Muscle of arm (tissue), 12 donors: Measurements from ENCODE around the gene GMPPA. TPM values are rescaled to one million over a fixed set of nuclear protein-coding genes. Genes with fewer than 3 reads are reported as not detected.

Experiments used
- DNase-seq: peaks from one replicate; pipeline ENCODE4 v3.0.0-alpha.2; 2013
- polyA plus RNA-seq, 12 donors: library from polyadenylated mRNA; unstranded; fragments of 120-200 nt; gene quantifications; one replicate each; pipeline ENCODE4 v1.2.1, GENCODE V29; 2013; ENCODE audit not compliant: insufficient read length in 12 of 12

GMPPA gene
- polyA plus RNA-seq, 12 donors = 18.5 to 82.8 (median 25.4) TPM; not detected in 1

DNA sequence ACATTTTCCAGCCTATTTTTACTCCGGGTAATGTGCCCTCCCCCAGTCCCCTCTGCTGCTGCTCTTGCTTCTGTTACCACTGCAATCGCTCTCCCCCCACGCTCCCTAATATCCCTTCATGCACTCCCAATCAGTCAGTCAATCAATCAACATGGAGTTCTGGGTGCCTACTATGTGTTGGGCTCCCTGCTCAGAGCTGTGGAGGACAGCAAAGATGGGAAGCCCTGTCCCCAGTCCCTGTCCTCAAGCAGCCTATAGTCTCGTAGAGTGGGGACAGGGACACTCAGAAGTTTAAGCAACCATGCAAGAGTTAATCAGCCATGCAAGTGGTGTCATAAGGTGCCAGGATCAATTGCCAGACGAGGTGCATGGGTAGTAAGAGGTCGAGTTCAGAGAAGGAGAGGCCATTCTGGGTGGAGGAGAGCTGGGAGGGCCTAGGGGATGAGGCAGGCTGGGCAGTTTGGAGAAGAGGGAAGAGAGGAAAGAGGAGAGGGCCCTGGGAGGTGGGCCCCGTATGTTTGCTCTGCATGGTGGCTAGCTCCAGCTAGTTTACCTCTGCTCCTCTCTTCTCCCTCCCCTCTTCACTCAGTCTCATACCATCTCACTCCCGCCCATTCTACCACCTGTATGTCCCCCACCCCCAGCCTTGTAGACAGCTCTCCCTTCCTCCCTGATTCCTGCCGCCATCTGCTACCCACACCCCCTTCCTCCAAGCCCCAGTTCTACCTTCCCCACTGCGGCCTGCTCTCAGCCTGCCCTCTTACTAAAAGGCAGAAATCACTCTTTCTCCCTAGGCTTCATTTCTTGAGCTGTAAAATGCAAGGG is 19.5 kb downstream of the GMPPA start:
- no peak for DNase-seq

DNA sequence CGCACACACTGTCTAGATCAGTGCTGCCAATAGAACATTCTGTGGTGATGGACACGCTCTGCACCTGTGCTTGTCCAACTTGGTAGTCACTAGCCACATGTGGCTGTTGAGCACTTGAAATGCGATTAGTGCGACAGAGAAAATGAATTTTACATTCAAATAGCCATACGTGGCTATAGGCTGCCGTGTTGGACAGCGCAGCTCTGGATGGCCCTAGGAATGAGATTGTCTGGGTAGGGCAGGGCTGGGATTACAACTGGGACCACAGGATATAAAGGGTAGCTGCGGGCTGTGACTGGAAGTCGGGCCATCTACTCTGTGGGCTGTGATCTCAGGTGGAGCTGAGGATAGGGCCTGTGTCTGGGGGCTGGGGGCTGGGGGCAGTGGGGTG is 20.8 kb downstream of the GMPPA start:
- no peak for DNase-seq

DNA sequence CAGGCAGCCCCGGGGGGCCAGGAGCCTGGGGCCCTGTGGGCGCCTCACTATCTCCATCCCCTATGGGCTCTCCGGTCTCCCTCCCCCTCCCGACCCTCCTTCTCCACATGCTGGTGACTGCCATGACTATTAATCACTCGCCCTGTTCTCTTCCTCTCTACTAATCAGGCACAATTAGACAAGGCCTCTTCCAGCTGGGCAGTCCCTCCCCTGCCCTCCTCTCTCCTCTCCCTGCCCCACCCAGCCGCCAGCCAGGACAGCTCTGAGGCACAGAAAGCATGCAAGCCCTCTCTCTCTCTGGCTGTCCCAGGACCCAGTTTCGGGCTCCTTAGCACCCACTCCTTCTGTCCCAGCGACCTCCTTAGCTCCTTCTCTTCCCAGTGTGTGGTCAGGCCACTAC is 21.4 kb downstream of the GMPPA start:
- no peak for DNase-seq

DNA sequence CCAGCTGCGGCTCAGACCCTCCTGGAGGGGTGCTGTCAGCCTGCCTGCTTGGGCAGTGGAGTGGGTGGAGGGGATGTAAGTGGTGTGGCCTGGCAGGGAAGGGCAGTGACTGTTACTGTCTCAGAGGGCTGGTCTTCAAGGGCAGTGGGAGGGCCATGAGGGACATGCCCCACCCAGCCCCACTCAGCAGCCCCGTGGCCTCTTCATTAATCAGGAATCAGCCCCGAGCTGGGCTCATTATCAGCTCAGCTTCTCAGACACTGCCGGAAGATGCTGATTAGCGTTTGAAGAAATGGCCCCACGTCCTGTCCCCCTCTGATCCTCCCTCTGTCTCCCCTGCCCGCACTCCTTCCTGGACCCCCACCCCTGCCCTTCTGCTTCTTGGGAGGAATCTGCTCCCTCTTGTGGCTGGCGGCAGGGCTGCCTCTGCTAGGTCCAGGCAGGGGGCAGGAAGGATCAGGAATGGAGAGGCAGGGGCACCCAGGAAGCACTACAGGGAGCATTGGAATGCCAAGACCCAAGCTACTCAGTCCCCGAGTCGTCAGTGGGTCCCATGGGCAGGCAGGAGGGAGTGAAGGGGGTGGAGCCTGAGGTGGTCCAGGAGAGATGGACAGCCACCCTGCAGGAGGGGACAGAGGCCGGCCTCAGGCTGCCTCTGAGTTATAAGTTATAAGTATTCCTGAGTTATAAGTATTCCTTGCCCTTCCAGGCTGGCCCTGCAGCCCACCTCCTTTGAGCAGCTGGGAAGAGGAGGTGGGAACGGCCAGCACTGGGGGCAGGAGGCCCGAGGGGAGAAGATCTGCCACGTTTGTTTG is 22.6 kb downstream of the GMPPA start:
- DNase-seq = no peak

DNA sequence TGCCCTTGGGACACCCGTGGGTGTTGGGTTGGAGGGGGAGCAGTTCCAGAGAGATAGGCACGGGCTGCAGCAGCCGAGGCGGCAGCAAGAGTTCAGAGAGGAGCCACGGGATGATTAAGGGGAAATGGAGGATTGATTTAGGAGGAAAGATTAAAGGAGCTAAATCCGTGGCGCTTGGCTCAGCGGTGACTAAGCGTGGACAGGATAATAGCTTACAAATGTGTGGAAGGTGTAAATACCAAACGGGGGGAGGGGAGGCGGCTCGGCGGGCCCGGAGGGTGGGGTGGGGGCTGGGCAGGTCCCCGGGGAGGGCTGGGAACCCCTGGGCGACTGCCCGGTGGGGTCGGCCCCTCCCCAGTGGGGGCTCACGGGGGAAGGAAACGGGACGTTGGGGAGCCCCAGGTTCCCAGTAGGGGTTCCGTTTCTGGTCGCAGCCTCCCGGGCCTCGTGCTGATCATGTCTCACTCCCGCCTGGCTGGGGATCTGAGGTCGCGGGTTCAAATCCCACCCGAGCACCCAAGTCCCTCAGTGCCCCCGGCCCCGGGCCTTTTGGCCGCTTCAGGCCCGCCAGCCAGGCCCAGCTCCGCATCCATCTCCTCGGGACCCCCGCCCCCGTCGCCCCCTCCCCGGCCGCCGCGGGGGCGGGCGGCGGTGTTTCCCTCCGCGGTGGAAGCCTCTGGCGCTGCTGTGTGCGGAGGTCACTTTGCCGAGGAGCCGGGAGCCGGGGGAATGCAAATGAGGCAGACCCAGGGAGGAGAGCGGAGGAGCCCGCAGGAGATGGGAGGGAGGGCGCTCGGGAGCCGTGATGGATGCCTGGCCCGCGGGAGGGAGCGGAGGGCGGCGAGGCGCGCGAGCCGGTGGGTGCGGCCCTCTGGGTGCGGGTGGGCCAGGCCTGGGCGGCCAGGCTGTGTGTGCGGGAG is 23.7 kb downstream of the GMPPA start:
- DNase-seq = no peak

GRCh38 chr2:219523031-219523671 is 24.5 kb downstream of the GMPPA start:
- DNase-seq = no peak

GRCh38 chr2:219524817-219525216 is 26.1 kb downstream of the GMPPA start:
- no peak for DNase-seq

- no peak for DNase-seq
These were observed 27.0 kb downstream of the GMPPA start for GRCh38 chr2:219525533-219526232.

DNA sequence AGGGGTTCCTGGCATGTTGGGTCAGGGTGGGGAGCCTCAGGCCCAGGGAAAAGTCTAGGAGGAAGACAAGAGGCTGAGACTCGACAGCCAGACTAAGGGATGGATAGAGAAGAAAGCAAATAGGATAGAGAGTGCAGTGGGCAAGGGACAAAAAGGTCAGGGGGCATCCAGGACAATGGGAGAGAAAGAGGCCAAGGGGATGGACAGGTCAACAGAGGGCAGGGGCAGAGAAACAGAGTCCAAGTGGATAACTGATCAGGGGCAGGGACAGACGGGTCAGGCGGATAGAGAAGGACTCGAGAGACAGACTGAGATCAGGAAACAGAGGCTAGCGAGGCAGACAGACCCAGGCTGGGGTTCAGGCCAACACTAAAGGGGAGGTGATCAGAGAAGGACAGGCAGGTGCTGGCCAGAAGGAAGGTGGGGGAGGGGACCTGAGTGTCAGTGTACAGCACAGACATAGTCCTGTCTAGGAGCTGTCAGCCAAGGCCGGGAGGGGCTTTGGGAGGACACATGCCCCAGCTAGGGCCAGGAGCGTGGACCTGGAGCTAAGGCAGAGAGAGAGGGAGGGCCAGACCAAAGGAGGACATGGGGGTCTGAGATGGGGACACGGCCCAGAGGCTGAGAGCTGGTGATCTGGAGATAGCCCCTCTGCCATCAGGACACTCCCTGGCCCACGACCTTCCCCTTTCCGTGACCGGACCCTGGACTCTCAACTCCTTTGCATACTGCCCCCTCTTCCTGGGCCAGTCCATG is 27.8 kb downstream of the GMPPA start:
- no peak for DNase-seq

DNA sequence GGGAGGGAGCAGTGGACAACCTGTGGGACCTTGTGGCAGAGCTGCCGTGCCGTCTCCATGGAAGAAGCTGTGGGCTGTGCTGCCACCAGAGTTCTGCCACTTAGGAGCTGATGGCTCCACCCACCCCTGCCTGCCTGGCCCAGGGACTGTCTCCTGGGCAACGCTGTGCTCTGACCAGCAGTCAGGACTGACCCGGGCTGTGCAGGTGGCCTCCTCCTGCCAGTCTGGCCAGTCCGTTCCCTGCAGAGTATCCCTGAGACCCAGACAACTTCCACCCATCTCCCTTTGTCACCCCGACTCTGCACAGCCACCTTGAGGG is 28.3 kb downstream of the GMPPA start:
- DNase-seq = no peak

DNA sequence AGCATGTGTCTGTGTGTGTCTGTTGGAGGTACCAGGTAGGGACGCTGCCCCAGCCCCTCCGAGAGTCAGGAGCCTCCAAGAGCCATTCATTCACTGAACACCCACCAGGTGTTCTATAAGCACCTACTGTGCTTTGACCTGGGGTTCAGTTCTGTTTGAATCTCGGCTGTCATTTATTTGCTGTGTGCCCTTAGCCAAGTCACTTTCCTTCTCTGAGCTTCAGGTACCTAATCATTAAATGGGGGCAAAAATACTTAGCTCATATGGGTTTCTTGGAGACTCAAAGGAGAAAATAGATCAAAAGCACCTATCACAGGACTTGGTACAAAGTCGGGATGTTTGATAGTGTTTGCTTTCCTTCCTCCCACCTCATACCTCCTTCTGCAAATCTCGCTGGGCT is 28.8 kb downstream of the GMPPA start:
- no peak for DNase-seq

- peak; percentile 89 for DNase-seq
These were observed 31.6 kb downstream of the GMPPA start for GRCh38 chr2:219530048-219530963.

DNA sequence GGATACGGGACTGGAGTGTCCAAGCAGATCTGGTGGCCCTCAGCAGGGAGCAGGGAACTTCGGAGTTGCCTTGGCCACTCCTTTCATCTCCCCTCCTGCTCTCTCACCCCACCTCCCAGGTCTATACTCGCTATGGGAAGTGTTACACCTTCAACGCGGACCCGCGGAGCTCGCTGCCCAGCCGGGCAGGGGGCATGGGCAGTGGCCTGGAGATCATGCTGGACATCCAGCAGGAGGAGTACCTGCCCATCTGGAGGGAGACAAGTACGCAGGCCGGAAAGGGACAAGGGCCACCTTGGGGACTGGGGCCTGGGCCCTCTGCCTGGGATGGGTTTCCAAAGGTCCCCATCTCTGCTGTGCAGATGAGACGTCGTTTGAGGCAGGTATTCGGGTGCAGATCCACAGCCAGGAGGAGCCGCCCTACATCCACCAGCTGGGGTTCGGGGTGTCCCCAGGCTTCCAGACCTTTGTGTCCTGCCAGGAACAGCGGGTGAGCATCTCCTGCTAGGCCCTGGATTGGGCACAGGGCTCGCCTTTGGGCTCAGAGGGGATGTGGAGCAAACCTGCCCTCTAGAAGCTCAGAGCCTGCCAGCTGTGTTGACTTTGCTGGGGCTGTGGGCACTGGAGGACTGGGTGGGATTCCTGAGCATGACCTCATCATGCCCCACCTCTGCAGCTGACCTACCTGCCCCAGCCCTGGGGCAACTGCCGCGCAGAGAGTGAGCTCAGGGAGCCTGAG is 33.1 kb downstream of the GMPPA start:
- DNase-seq = no peak

GRCh38 chr2:219532378-219532649 is 33.6 kb downstream of the GMPPA start:
- no peak for DNase-seq

DNA sequence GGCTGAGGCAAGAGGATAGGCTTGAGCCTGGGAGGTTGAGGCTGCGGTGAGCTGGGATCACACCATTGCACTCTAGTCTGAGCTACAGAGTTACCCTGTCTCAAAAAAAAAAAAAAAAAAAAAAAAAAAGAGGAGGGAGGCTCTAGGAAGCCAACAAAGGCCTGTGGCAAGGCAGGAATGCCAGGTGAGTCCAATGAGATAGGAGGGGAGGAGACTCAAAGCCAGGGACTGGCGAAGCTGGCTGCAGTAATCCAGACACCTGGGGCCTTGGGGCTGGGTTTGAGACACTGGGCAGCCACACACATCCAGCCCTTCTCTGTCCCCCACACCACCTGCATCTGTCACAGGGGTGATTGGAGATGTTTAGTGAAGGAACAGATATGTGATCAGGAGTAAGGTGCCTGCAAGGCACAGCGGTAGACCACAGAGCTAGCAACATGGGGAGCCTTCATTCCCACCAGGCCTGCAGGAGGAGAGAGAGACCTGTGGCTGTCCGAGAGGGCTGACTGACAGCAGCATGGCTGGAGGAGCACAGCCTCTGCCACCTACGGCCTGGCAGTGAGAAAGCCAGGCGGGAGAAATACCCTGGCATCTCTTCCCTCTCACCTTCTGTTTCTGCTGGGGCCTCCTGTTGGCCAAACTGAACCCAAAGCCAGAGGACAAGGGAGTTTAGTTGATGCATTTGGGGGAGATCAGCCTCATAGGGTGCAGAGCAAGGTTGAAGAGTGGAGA is 35.4 kb downstream of the GMPPA start:
- no peak for DNase-seq

GRCh38 chr2:219536425-219536824 is 37.7 kb downstream of the GMPPA start:
- no peak for DNase-seq

DNA sequence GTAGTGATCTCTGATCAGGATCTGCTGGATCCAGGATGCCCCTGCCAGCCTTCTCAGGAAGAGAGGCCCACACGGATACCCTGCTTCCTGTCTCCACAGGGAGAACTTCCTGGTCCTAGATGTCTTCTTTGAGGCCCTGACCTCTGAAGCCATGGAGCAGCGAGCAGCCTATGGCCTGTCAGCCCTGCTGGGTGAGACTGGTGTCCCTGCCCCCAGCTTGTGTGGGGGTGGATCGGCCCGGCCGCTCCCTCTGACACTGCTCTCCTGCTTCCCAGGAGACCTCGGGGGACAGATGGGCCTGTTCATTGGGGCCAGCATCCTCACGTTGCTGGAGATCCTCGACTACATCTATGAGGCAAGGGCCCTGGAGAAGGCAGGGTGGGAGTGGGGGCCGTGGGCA is 38.3 kb downstream of the GMPPA start:
- DNase-seq = no peak
